HEK293T (cell line): Measurements from ENCODE around the gene NGEF.

Experiments used
- CTCF ChIA-PET: fragments of 350-600 bp; formaldehyde crosslinking; extraction: SDS; loops from one replicate; lab custom pipeline; 2021; ENCODE audit warnings: antibody characterized with exemption, inconsistent platforms; lab: Yijun Ruan, JAX
- POLR2A ChIA-PET: fragments of 350-600 bp; formaldehyde crosslinking; extraction: SDS; loops from one replicate; lab custom pipeline; 2020; ENCODE audit warnings: antibody characterized with exemption, inconsistent platforms; lab: Yijun Ruan, JAX
- DNase-seq: peaks from one replicate; pipeline ENCODE4 v3.0.0; 2012; ENCODE audit warnings: mixed read lengths; ENCODE audit errors: extremely low spot score
- ARNT ChIP-seq: fragments of 450-650 bp; IDR thresholded peaks from 2 replicates; pipeline ENCODE4 v1.6.1; 2017; ENCODE audit warnings: mild to moderate bottlenecking
- BHLHE40 ChIP-seq: fragments of 450-650 bp; IDR thresholded peaks from 2 replicates; pipeline ENCODE4 v1.6.1; 2016; ENCODE audit warnings: mild to moderate bottlenecking, moderate library complexity, borderline replicate concordance
- CTBP1 ChIP-seq: fragments of 450-650 bp; IDR thresholded peaks from 2 replicates; pipeline ENCODE4 v1.6.1; 2016; ENCODE audit warnings: borderline replicate concordance
- ELF4 ChIP-seq: fragments of 450-650 bp; IDR thresholded peaks from 2 replicates; pipeline ENCODE4 v1.6.1; 2017; ENCODE audit warnings: antibody characterized with exemption
- FOXA1 ChIP-seq: fragments of 450-650 bp; IDR thresholded peaks from 2 replicates; pipeline ENCODE4 v1.6.1; 2016; ENCODE audit warnings: mild to moderate bottlenecking
- FOXK2 ChIP-seq: fragments of 450-650 bp; IDR thresholded peaks from 2 replicates; pipeline ENCODE4 v1.6.1; 2016; ENCODE audit warnings: mild to moderate bottlenecking
- FOXM1 ChIP-seq: fragments of 450-650 bp; IDR thresholded peaks from 2 replicates; pipeline ENCODE4 v1.6.1; 2017; ENCODE audit warnings: mild to moderate bottlenecking, borderline replicate concordance
- HDGF ChIP-seq: fragments of 450-650 bp; IDR thresholded peaks from 2 replicates; pipeline ENCODE4 v1.6.1; 2017; ENCODE audit warnings: antibody characterized with exemption, borderline replicate concordance
- L3MBTL2 ChIP-seq: fragments of 450-650 bp; conservative IDR thresholded peaks from 2 replicates; pipeline ENCODE4 v1.6.1; 2016; ENCODE audit warnings: mild to moderate bottlenecking
- LEF1 ChIP-seq: fragments of 450-650 bp; IDR thresholded peaks from 2 replicates; pipeline ENCODE4 v1.6.1; 2017; ENCODE audit warnings: mild to moderate bottlenecking, borderline replicate concordance
- NFRKB ChIP-seq: fragments of 450-650 bp; IDR thresholded peaks from 2 replicates; pipeline ENCODE4 v1.6.1; 2016; ENCODE audit warnings: mild to moderate bottlenecking, moderate library complexity
- PKNOX1 ChIP-seq: fragments of 450-650 bp; IDR thresholded peaks from 2 replicates; pipeline ENCODE4 v1.6.1; 2016
- SP1 ChIP-seq: fragments of 450-650 bp; IDR thresholded peaks from 2 replicates; pipeline ENCODE4 v1.6.1; 2017
- SUZ12 ChIP-seq: fragments of 450-650 bp; IDR thresholded peaks from 2 replicates; pipeline ENCODE4 v1.6.1; 2016; ENCODE audit warnings: mild to moderate bottlenecking
- TARDBP ChIP-seq: fragments of 450-650 bp; IDR thresholded peaks from 2 replicates; pipeline ENCODE4 v1.6.1; 2016
- ZNF384 ChIP-seq: fragments of 450-650 bp; IDR thresholded peaks from 2 replicates; pipeline ENCODE4 v1.6.1; 2016

The NGEF gene

GRCh38 chr2:233034091-233034882 lies 21.2 kb upstream of the NGEF start:
- POLR2A ChIA-PET = no interaction called here
- TF ChIP-seq L3MBTL2 (no peak), TARDBP (no peak), PKNOX1 (no peak), FOXM1 (no peak), FOXA1 (no peak), BHLHE40 (no peak)
- no peak for DNase-seq
- CTCF ChIA-PET = no interaction called here

DNA sequence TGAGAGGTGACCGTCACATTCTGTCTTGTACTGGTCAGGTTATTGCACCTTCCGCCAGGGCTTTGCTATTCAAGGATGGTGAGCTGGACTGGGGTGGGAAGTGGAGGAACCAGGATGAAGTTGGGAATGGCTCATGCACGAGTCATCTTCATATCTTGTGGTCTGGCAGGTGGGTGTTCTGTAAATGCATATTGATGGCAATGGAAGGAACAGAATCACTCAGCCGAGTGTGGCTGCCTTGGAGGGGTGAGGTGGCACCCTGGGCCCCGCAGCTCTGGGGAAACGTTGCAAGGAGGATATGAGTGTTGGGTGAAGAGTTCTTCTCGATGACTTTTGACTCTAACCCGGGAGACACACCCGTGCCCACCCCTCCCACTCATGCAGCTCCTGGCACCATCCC lies 20.6 kb upstream of the NGEF start:
- TF ChIP-seq SUZ12 (no peak), FOXM1 (no peak), LEF1 (no peak), ELF4 (no peak), ZNF384 (no peak), NFRKB (no peak), FOXK2 (no peak), BHLHE40 (no peak), HDGF (no peak), PKNOX1 (no peak), CTBP1 (no peak)
- CTCF ChIA-PET = no interaction called here
- POLR2A ChIA-PET = no interaction called here
- no peak for DNase-seq

- CTCF ChIA-PET = interaction anchor here (1.0 to 1.1 kb wide), 2 partner anchors 22 kb away, joined by 3 read pairs; no protein-coding TSS in a partner anchor
- POLR2A ChIA-PET = interaction anchor here (0.6 kb wide), 1 partner anchor 155 kb away, joined by 3 read pairs; no protein-coding TSS in a partner anchor
- DNase-seq = no peak
- no peak for TF ChIP-seq HDGF
- TF ChIP-seq BHLHE40 = no peak
- no peak for TF ChIP-seq NFRKB
- no peak for TF ChIP-seq LEF1
- TF ChIP-seq PKNOX1 = no peak
- TF ChIP-seq FOXM1 = no peak
- no peak for TF ChIP-seq CTBP1
- no peak for TF ChIP-seq FOXK2
- TF ChIP-seq L3MBTL2 = no peak
- no peak for TF ChIP-seq SP1
- no peak for TF ChIP-seq ZNF384
- TF ChIP-seq ARNT = no peak
- no peak for TF ChIP-seq ELF4
- TF ChIP-seq SUZ12 = no peak
- no peak for TF ChIP-seq FOXA1
- TF ChIP-seq TARDBP = no peak
Measured at GRCh38 chr2:233032551-233033320, 19.7 kb upstream of the NGEF start, which contains the start of gene NEU2. Gene NEU2, plus strand, starts transcription at chr2:233032672. Its CDS starts 0 bp downstream, at chr2:233032672.

DNA sequence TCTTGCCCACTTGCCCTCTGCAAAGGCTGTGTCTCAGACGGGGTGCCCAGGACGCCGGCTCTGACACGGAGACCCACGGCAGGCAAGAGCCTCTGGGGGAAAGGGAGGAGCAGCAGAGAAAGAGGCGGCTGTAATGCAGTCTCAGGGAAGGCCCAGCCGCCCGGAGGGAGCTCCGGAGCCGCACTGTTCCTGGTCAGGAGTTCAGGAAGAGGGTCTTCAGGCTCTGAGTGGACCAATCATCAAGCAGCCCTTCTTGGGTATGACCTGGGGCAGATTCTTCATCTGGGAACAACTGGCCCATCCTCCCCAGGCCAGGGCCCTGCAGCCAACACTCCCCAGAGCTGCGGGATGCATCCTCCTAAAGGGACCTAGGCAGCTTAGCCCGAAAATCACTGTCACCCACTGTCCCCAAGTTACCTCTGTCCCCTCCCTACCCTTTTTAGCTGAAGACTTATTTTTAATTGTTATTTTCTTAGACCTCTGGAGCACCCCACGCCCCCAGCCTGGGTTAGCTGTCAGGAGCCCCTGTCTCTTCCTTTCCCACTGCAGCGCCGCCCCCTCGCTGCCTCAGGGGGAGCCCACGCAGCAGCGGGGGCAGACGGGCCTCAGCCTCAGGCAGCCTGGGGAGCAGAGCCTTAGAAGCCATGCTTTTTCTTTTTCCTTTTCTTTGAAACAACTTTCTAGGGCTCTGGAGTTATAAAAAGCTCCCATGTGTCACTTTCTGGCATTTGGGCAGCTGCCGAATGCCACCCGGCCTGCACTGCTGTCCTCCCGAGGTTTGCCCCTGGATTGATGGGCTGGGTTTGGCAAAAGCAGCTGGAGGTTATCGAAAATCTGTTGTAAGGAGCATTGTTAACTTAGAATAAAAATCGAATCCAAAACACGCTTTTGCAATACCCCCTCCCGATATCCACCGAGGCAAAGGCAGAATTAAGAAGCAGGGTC lies 18.8 kb upstream of the NGEF start:
- ChIA-PET CTCF (interaction anchor here (1.1 kb wide), 1 partner anchor 23 kb away, joined by 3 read pairs; no protein-coding TSS in a partner anchor), POLR2A (interaction anchor here (0.6 kb wide), 1 partner anchor 156 kb away, joined by 3 read pairs; no protein-coding TSS in a partner anchor)

GRCh38 chr2:233029321-233029720 lies 16.3 kb upstream of the NGEF start:
- DNase-seq = no peak
- TF ChIP-seq ZNF384 = no peak
- peak; percentile 69 for TF ChIP-seq PKNOX1
- CTCF ChIA-PET = interaction anchor here (0.9 to 1.8 kb wide), 3 partner anchors 158 to 177 kb away, joined by 4 to 7 read pairs (median 4); no protein-coding TSS in a partner anchor
- POLR2A ChIA-PET = no interaction called here

More for the DNA sequence above, 18.8 kb upstream of the NGEF start:
- DNase-seq = no peak
- no peak for TF ChIP-seq FOXA1
- no peak for TF ChIP-seq BHLHE40
- no peak for TF ChIP-seq SP1
- no peak for TF ChIP-seq ELF4
- TF ChIP-seq ARNT = no peak
- TF ChIP-seq SUZ12 = no peak
- no peak for TF ChIP-seq ZNF384
